CD4-positive, alpha-beta T cell treated with Interleukin-21 for 1 hour (primary cell): ENCODE results near the gene PPP2R2C.
A peak's percentile ranks its signal among the peaks of the same experiment; 100 is the strongest.

ENCODE experiments used
- DNase-seq: peaks from one replicate; pipeline ENCODE4 v3.0.0-alpha.2; 2020

The PPP2R2C gene

GRCh38 chr4:6339818-6340445, 132.5 kb downstream of the PPP2R2C start:
- DNase-seq, result no peak

GRCh38 chr4:6338951-6339817, 133.2 kb downstream of the PPP2R2C start:
- no peak for DNase-seq

GRCh38 chr4:6338175-6338950, 134.1 kb downstream of the PPP2R2C start:
- DNase-seq, result peak; percentile 34

GRCh38 chr4:6337331-6337935, 135.0 kb downstream of the PPP2R2C start:
- DNase-seq, result no peak

GRCh38 chr4:6336166-6336565, 136.2 kb downstream of the PPP2R2C start:
- no peak for DNase-seq

- DNase-seq, result no peak
These were observed 137.3 kb downstream of the PPP2R2C start for GRCh38 chr4:6335040-6335590.

- DNase-seq, result no peak
These were observed 138.1 kb downstream of the PPP2R2C start for GRCh38 chr4:6334203-6334887.

- DNase-seq, result no peak
These were observed 138.9 kb downstream of the PPP2R2C start for GRCh38 chr4:6333301-6334202.

- DNase-seq, result no peak
These were observed 139.8 kb downstream of the PPP2R2C start for GRCh38 chr4:6332669-6333050.

GRCh38 chr4:6332042-6332668, 140.3 kb downstream of the PPP2R2C start:
- DNase-seq, result peak; percentile 12

GRCh38 chr4:6331468-6331867, 140.9 kb downstream of the PPP2R2C start:
- DNase-seq, result no peak

- peak; percentile 37 for DNase-seq
These were observed 141.4 kb downstream of the PPP2R2C start for GRCh38 chr4:6331018-6331417.

- DNase-seq, result no peak
These were observed 142.0 kb downstream of the PPP2R2C start for GRCh38 chr4:6330384-6330767.

GRCh38 chr4:6329478-6330383, 142.7 kb downstream of the PPP2R2C start:
- no peak for DNase-seq

- no peak for DNase-seq
These were observed 143.9 kb downstream of the PPP2R2C start for GRCh38 chr4:6328526-6328925.

GRCh38 chr4:6327220-6327917, 145.0 kb downstream of the PPP2R2C start:
- DNase-seq, result peak; percentile 74

GRCh38 chr4:6326312-6327060, 145.9 kb downstream of the PPP2R2C start:
- no peak for DNase-seq

GRCh38 chr4:6325788-6326290, 146.6 kb downstream of the PPP2R2C start:
- DNase-seq, result no peak
